ENCODE measurements around the gene FGF14. TPM values are rescaled to one million over a fixed set of nuclear protein-coding genes. Genes with fewer than 3 reads are reported as not detected.

Gene FGF14
- total RNA-seq, 4 donors from 2014 or later, result 0.12 to 3.5 (median 1.3) TPM

DNA sequence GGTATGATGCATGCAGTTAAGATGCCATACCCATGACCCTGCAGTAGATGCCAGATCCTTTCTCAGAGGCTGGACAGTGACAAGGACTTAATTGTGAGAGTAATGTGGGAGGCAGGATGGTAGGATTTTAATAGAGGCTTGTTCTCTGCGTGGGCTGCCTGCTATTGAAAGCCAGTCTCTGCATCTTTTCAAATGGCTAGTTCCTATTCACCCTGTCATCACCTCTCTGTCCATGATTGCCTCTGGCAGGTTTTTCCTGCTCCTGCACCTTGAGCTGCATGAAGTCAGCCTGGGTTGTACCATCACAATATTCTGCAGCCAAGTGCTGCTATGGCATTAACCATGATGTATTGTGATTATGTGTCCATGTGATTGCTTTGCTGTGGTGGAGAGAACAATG lies 508.8 kb downstream of the FGF14 start:
- ATAC-seq (ENCODE audit: low FRiP score), result no peak
- no peak for TF ChIP-seq CTCF (IDR thresholded peaks at IDR 0.05)
- no peak for DNase-seq (ENCODE audit: low spot score)

DNA sequence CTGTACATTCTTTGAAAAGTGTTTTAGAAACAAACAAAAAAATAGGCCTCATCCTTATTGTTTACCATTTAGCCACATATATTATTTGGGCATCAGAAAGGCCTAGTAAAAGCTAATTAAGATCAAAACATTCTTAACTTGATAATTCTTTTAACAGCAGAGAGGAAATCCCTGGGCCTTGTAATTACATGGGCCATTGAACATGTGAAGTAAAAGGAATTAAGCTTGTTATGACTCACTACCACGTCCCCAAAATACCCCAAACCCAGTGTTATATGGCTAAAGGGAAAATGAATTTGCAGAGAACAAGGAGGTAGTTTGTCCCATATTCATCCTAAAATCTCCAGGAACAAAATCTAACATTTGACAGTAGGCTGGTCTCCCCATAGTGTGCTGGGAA lies 509.6 kb downstream of the FGF14 start:
- TF ChIP-seq CTCF (IDR thresholded peaks at IDR 0.05), result no peak
- ATAC-seq (ENCODE audit: low FRiP score) (no peak), DNase-seq (ENCODE audit: low spot score) (no peak)

DNA sequence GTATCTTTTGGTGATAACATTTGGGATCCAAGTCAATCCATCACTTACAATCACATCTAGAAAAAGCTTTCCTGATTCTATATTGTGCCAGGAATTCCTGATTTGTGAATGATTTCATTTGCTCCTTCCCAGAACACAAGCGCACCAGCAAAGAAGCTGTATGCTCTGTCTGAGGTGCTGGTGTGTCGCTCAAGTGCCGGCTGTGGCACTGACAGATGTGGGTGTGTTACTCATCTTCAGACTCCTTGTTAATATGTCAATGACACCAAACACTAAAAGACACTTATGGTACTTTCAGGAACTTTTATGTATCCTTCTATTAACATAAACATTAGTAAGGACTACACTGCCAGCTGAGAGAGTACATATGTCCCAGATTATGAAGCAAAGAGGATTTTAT lies 520.3 kb downstream of the FGF14 start:
- no peak for TF ChIP-seq CTCF (IDR thresholded peaks at IDR 0.05)

GRCh38 chr13:101880581-101880980 lies 521.3 kb downstream of the FGF14 start:
- DNase-seq (ENCODE audit: low spot score) (no peak), ATAC-seq (ENCODE audit: low FRiP score) (no peak)
- TF ChIP-seq CTCF (IDR thresholded peaks at IDR 0.05), result no peak

More for the DNA sequence above, 520.3 kb downstream of the FGF14 start:
- DNase-seq (ENCODE audit: low spot score), result no peak
- no peak for ATAC-seq (ENCODE audit: low FRiP score)

DNA sequence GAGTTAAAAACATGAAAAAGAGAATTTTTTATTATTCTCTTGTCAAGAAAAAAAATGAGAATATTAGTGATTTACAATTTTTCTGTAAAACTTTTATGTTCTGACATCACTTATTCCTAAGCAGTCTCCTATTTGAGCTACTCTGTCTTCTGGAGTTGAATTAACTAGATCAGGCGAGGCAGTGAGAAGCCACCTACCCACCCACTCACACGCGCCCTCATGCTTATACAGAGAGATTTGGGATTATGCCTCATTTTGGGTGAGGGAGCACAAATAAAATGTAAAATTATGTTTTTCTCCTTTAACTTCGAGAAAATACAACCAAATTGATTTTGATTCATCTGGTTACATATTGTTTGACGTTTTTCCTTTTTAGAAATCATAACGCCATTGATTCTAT lies 524.9 kb downstream of the FGF14 start:
- no peak for TF ChIP-seq CTCF (IDR thresholded peaks at IDR 0.05)
- ATAC-seq (ENCODE audit: low FRiP score) (no peak), DNase-seq (ENCODE audit: low spot score) (no peak)

- no peak for DNase-seq (ENCODE audit: low spot score)
- TF ChIP-seq CTCF (IDR thresholded peaks at IDR 0.05), result no peak
- no peak for ATAC-seq (ENCODE audit: low FRiP score)
Measured at GRCh38 chr13:101875717-101876393, 526.0 kb downstream of the FGF14 start.

- no peak for DNase-seq (ENCODE audit: low spot score)
- ATAC-seq (ENCODE audit: low FRiP score), result no peak
- TF ChIP-seq CTCF (IDR thresholded peaks at IDR 0.05), result no peak
Measured at GRCh38 chr13:101875091-101875490, 526.8 kb downstream of the FGF14 start.

All from omental fat pad (tissue), 4 donors.